ENCODE results near the gene ENOPH1. TPM values are rescaled to one million over a fixed set of nuclear protein-coding genes. Genes with fewer than 3 reads are reported as not detected.
"Not testable (repeated sequence)": the region's sequence is repeated elsewhere in the genome, so short reads cannot be mapped to it uniquely, and the experiment has no call there.

The ENOPH1 gene
- total and polyA plus RNA-seq, 5 donors from 2014 or later = 26.7 to 48.7 (median 47.1) TPM

GRCh38 chr4:82457266-82457665 is 26.9 kb downstream of the ENOPH1 start:
- Mint-ChIP-seq H3K27me3 (no peaks in the 10 kb centered on the region), H3K36me3 (peaks cover 35% of the 10 kb centered on the region), H3K27ac (peak overlapping the region in 1 of 3 donors; percentile 69), H3K4me3 (no peak overlapping the region), H3K4me1 (peaks cover 0 to 5% (median 4%) of the 10 kb centered on the region in 4 donors), H3K9me3 (no peaks in the 10 kb centered on the region)
- Histone ChIP-seq H3K4me1 (ENCODE audit: control insufficient read depth, insufficient read depth, low read length, poor library complexity, severe bottlenecking) (no peaks in the 10 kb centered on the region), H3K27me3 (ENCODE audit: control insufficient read depth, insufficient read depth, low read length) (no peaks in the 10 kb centered on the region), H3K4me3 (ENCODE audit: low read depth, low read length) (no peak overlapping the region), H3K36me3 (ENCODE audit: control insufficient read depth, insufficient read depth, low read length) (peaks cover 84% of the 10 kb centered on the region), H3K9me3 (ENCODE audit: control insufficient read depth in 2 of 2, low read length in 2 of 2) (no peaks in the 10 kb centered on the region), H3K27ac (ENCODE audit: insufficient read depth, low read length, poor library complexity, severe bottlenecking) (no peak overlapping the region)
- DNase-seq (no peak), ATAC-seq (ENCODE audit: low read depth in 2 of 2) (no peak)

GRCh38 chr4:82458729-82459128 is 28.3 kb downstream of the ENOPH1 start:
- H3K27ac Mint-ChIP-seq = peak overlapping the region in 2 of 3 donors; percentile 56 to 69
- peaks cover 28% of the 10 kb centered on the region for H3K36me3 Mint-ChIP-seq
- H3K4me3 Mint-ChIP-seq = no peak overlapping the region
- H3K27me3 ChIP-seq (ENCODE audit: control insufficient read depth, insufficient read depth, low read length) = no peaks in the 10 kb centered on the region
- no peak overlapping the region for H3K4me3 ChIP-seq (ENCODE audit: low read depth, low read length)
- H3K4me1 Mint-ChIP-seq = peaks cover 0 to 5% (median 4%) of the 10 kb centered on the region in 4 donors
- H3K36me3 ChIP-seq (ENCODE audit: control insufficient read depth, insufficient read depth, low read length) = peaks cover 77% of the 10 kb centered on the region
- H3K9me3 Mint-ChIP-seq = no peaks in the 10 kb centered on the region
- H3K27ac ChIP-seq (ENCODE audit: insufficient read depth, low read length, poor library complexity, severe bottlenecking) = no peak overlapping the region
- no peaks in the 10 kb centered on the region for H3K9me3 ChIP-seq (ENCODE audit: control insufficient read depth in 2 of 2, low read length in 2 of 2)
- DNase-seq (no peak), ATAC-seq (ENCODE audit: low read depth in 2 of 2) (no peak)
- no peaks in the 10 kb centered on the region for H3K4me1 ChIP-seq (ENCODE audit: control insufficient read depth, insufficient read depth, low read length, poor library complexity, severe bottlenecking)
- no peaks in the 10 kb centered on the region for H3K27me3 Mint-ChIP-seq

DNA sequence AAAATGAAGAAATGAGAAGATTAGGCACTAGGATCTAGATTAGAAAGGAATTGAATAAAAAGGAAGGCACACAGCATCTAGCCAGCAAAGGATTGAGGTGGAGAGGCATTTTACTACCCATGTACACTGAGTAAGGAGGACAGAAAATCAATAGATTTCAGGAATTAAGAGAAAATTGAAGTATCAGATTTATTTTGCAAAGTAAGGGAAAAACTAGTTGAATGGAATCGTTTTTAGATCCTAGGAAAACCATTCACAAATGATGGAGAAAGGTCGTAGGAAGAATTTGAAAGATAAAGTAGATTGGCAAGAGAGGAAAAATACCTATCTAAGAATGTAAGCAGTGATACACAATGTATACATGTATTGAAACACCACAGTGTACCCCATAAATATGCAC is 31.3 kb downstream of the ENOPH1 start:
- no peaks in the 10 kb centered on the region for H3K27me3 ChIP-seq (ENCODE audit: control insufficient read depth, insufficient read depth, low read length)
- Mint-ChIP-seq H3K36me3 (peaks cover 22% of the 10 kb centered on the region), H3K27ac (peak overlapping the region in 1 of 3 donors; percentile 34), H3K4me1 (peaks cover 0 to 5% (median 4%) of the 10 kb centered on the region in 4 donors), H3K27me3 (no peaks in the 10 kb centered on the region), H3K4me3 (no peak overlapping the region), H3K9me3 (no peaks in the 10 kb centered on the region)
- no peaks in the 10 kb centered on the region for H3K9me3 ChIP-seq (ENCODE audit: control insufficient read depth in 2 of 2, low read length in 2 of 2)
- H3K36me3 ChIP-seq (ENCODE audit: control insufficient read depth, insufficient read depth, low read length) = peaks cover 54% of the 10 kb centered on the region
- DNase-seq (no peak), ATAC-seq (ENCODE audit: low read depth in 2 of 2) (no peak)
- no peaks in the 10 kb centered on the region for H3K4me1 ChIP-seq (ENCODE audit: control insufficient read depth, insufficient read depth, low read length, poor library complexity, severe bottlenecking)
- H3K4me3 ChIP-seq (ENCODE audit: low read depth, low read length) = no peak overlapping the region
- H3K27ac ChIP-seq (ENCODE audit: insufficient read depth, low read length, poor library complexity, severe bottlenecking) = no peak overlapping the region

DNA sequence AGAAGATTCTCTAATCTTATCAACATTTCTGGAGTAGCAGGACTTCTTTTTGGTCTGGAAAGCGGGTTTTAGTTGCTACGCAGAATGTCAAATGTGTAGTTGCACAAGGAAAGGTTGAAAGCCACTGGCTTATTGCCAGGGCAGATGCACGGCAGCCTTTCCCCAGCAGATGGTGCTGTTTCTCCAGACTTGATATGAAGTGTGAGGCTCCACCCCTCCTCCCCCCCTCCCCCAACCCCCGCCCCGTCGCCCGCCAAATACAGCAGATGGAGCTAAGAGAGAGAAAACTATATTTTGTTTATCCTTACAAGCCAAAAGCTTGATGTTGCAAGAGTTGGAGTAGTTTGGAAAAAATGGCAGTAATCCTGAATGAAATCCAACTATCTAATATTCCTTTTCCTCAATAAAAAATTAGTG is 32.0 kb downstream of the ENOPH1 start:
- peak overlapping the region in 2 of 3 donors; percentile 34 to 42 for H3K27ac Mint-ChIP-seq
- peak; percentile 79 to 87 for ATAC-seq (ENCODE audit: low read depth in 2 of 2)

GRCh38 chr4:82463221-82463620 is 32.8 kb downstream of the ENOPH1 start:
- no peak overlapping the region for H3K27ac Mint-ChIP-seq
- peaks cover 0 to 5% (median 4%) of the 10 kb centered on the region in 4 donors for H3K4me1 Mint-ChIP-seq
- H3K9me3 ChIP-seq (ENCODE audit: control insufficient read depth in 2 of 2, low read length in 2 of 2) = no peaks in the 10 kb centered on the region
- no peak overlapping the region for H3K4me3 Mint-ChIP-seq
- H3K27me3 ChIP-seq (ENCODE audit: control insufficient read depth, insufficient read depth, low read length) = no peaks in the 10 kb centered on the region
- no peaks in the 10 kb centered on the region for H3K4me1 ChIP-seq (ENCODE audit: control insufficient read depth, insufficient read depth, low read length, poor library complexity, severe bottlenecking)
- no peak overlapping the region for H3K4me3 ChIP-seq (ENCODE audit: low read depth, low read length)
- ATAC-seq (ENCODE audit: low read depth in 2 of 2) (no peak), DNase-seq (no peak)
- H3K27ac ChIP-seq (ENCODE audit: insufficient read depth, low read length, poor library complexity, severe bottlenecking) = no peak overlapping the region
- no peaks in the 10 kb centered on the region for H3K9me3 Mint-ChIP-seq
- H3K36me3 ChIP-seq (ENCODE audit: control insufficient read depth, insufficient read depth, low read length) = peaks cover 40% of the 10 kb centered on the region
- peaks cover 23% of the 10 kb centered on the region for H3K36me3 Mint-ChIP-seq
- no peaks in the 10 kb centered on the region for H3K27me3 Mint-ChIP-seq

More for the DNA sequence above, 32.0 kb downstream of the ENOPH1 start:
- Histone ChIP-seq H3K27me3 (ENCODE audit: control insufficient read depth, insufficient read depth, low read length) (no peaks in the 10 kb centered on the region), H3K9me3 (ENCODE audit: control insufficient read depth in 2 of 2, low read length in 2 of 2) (no peaks in the 10 kb centered on the region), H3K4me1 (ENCODE audit: control insufficient read depth, insufficient read depth, low read length, poor library complexity, severe bottlenecking) (no peaks in the 10 kb centered on the region), H3K4me3 (ENCODE audit: low read depth, low read length) (no peak overlapping the region), H3K36me3 (ENCODE audit: control insufficient read depth, insufficient read depth, low read length) (peaks cover 47% of the 10 kb centered on the region), H3K27ac (ENCODE audit: insufficient read depth, low read length, poor library complexity, severe bottlenecking) (no peak overlapping the region)
- peak; percentile 71 to 82 (median 80) for DNase-seq
- H3K4me1 Mint-ChIP-seq = peaks cover 0 to 5% (median 4%) of the 10 kb centered on the region in 4 donors
- H3K36me3 Mint-ChIP-seq = peaks cover 21% of the 10 kb centered on the region
- H3K4me3 Mint-ChIP-seq = no peak overlapping the region
- no peaks in the 10 kb centered on the region for H3K9me3 Mint-ChIP-seq
- no peaks in the 10 kb centered on the region for H3K27me3 Mint-ChIP-seq

DNA sequence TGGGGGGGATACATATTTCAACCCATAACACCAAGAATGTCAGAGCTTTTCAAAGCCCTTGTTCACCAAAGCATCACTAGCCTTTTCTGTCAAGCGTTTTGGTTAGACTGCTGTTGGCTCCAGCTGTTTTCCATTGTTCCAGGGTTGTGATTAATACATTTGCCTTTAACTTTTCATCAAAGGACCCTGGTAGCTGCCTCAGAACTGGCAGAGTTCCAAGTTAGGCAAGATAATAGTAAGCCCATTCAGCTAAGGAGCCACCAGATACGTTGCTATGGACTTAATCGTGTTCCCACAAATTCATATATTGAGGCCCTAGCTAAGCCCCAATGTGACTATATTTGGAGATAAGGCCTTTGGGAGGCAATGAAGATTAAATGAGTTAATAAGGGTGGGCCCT is 37.1 kb downstream of the ENOPH1 start:
- ATAC-seq (ENCODE audit: low read depth in 2 of 2) = no peak

GRCh38 chr4:82469791-82470345 is 39.5 kb downstream of the ENOPH1 start:
- Histone ChIP-seq H3K36me3 (ENCODE audit: control insufficient read depth, insufficient read depth, low read length) (no peaks in the 10 kb centered on the region), H3K9me3 (ENCODE audit: control insufficient read depth in 2 of 2, low read length in 2 of 2) (no peaks in the 10 kb centered on the region), H3K27me3 (ENCODE audit: control insufficient read depth, insufficient read depth, low read length) (no peaks in the 10 kb centered on the region), H3K27ac (ENCODE audit: insufficient read depth, low read length, poor library complexity, severe bottlenecking) (no peak overlapping the region), H3K4me3 (ENCODE audit: low read depth, low read length) (no peak overlapping the region), H3K4me1 (ENCODE audit: control insufficient read depth, insufficient read depth, low read length, poor library complexity, severe bottlenecking) (no peaks in the 10 kb centered on the region)
- peaks cover 12% of the 10 kb centered on the region for H3K36me3 Mint-ChIP-seq
- peak overlapping the region in 1 of 3 donors; percentile 17 for H3K27ac Mint-ChIP-seq
- H3K4me1 Mint-ChIP-seq = no peaks in the 10 kb centered on the region
- H3K9me3 Mint-ChIP-seq = no peaks in the 10 kb centered on the region
- H3K4me3 Mint-ChIP-seq = no peak overlapping the region
- no peaks in the 10 kb centered on the region for H3K27me3 Mint-ChIP-seq
- ATAC-seq (ENCODE audit: low read depth in 2 of 2) = no peak
- DNase-seq = no peak

More for the DNA sequence above, 37.1 kb downstream of the ENOPH1 start:
- DNase-seq = no peak
- no peaks in the 10 kb centered on the region for H3K9me3 ChIP-seq (ENCODE audit: control insufficient read depth in 2 of 2, low read length in 2 of 2)
- H3K4me3 ChIP-seq (ENCODE audit: low read depth, low read length) = no peak overlapping the region
- H3K27ac ChIP-seq (ENCODE audit: insufficient read depth, low read length, poor library complexity, severe bottlenecking) = no peak overlapping the region
- Mint-ChIP-seq H3K9me3 (no peaks in the 10 kb centered on the region), H3K27ac (no peak overlapping the region), H3K36me3 (peaks cover 18% of the 10 kb centered on the region), H3K4me3 (no peak overlapping the region), H3K27me3 (no peaks in the 10 kb centered on the region), H3K4me1 (peaks cover 0 to 4% (median 0%) of the 10 kb centered on the region in 4 donors)
- H3K4me1 ChIP-seq (ENCODE audit: control insufficient read depth, insufficient read depth, low read length, poor library complexity, severe bottlenecking) = no peaks in the 10 kb centered on the region
- no peaks in the 10 kb centered on the region for H3K27me3 ChIP-seq (ENCODE audit: control insufficient read depth, insufficient read depth, low read length)
- peaks cover 5% of the 10 kb centered on the region for H3K36me3 ChIP-seq (ENCODE audit: control insufficient read depth, insufficient read depth, low read length)

GRCh38 chr4:82473080-82473479 is 42.7 kb downstream of the ENOPH1 start:
- not testable (repeated sequence) for H3K27ac Mint-ChIP-seq

More at GRCh38 chr4:82473080-82473479, 42.7 kb downstream of the ENOPH1 start:
- H3K4me3 Mint-ChIP-seq; H3K9me3 Mint-ChIP-seq; H3K36me3 ChIP-seq (ENCODE audit: control insufficient read depth, insufficient read depth, low read length); H3K4me1 Mint-ChIP-seq; ATAC-seq (ENCODE audit: low read depth in 2 of 2); H3K27me3 ChIP-seq (ENCODE audit: control insufficient read depth, insufficient read depth, low read length); H3K27me3 Mint-ChIP-seq; DNase-seq; H3K4me3 ChIP-seq (ENCODE audit: low read depth, low read length); H3K4me1 ChIP-seq (ENCODE audit: control insufficient read depth, insufficient read depth, low read length, poor library complexity, severe bottlenecking); H3K9me3 ChIP-seq (ENCODE audit: control insufficient read depth in 2 of 2, low read length in 2 of 2); H3K27ac ChIP-seq (ENCODE audit: insufficient read depth, low read length, poor library complexity, severe bottlenecking): not testable (repeated sequence)
- peaks cover 11% of the 10 kb centered on the region for H3K36me3 Mint-ChIP-seq

All from CD4-positive, CD25-positive, alpha-beta regulatory T cell (primary cell).